Inflammatory macrophage treated with lipopolysaccharide for 4 hours (primary cell): ENCODE data around the gene RAMP1.
"Not testable (repeated sequence)": the region's sequence is repeated elsewhere in the genome, so short reads cannot be mapped to it uniquely, and the experiment has no call there.

Experiments
- DNase-seq: peaks from one replicate; pipeline ENCODE4 v3.0.0-alpha.2; 2020

The RAMP1 gene

DNA sequence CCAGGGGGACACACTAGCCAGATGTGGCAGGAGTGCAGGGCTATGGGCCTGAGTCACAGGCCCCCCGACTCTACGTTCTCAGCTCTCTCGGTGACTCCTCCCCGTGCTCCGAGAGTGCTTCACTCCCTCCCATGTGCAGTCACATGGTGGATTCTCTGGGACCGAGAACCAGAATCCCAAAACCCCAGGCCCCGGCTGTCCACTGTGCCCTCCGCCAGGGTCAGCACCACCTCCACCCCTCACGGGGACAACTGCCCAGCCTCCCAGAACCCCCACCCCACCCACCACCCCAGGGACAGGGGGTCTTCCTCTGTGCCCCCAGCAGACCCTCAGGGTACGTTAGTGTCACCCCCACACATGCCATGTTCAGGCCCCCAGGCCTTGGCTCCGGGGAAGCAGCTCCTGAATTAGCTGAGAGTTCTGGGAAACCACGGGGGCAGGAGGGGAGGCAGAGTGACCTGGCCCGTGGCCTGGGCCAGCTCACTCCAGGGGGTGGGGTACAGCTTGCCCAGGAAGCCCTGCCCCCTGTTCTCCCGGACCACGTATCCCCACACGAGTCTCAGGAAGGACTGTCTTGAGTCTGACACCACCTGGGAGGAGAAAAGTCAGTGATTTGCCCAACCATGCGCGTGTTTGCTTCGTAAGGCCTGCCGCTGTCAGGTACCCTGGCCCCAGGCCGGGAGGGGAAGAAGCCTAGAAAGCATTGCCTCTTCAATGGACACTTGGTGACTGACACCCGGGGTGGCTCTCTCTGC lies 4.4 kb downstream of the RAMP1 start:
- DNase-seq = no peak

DNA sequence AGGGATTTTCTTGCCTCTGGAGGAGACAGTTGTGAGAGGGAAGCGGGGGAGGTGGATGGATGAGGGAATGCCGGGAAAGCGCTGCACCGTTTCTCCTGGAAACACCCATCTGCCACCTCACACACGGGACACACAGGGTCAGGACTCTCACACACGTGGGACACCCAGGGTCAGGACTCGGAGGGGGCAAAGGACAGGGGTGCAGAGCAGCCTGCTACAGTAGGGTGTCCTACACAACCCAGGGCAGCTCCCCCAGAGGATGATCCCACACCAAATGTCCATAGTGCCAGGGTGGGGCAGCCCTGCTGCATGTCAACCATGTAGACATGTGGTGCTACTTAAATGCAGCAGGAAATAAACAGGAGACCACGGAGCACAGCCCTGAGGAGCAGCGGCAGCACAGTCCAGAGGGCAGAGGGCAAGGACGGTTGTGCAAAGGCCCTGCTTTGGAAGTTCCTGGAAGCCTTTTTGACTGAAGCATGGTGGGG lies 5.1 kb downstream of the RAMP1 start:
- no peak for DNase-seq

DNA sequence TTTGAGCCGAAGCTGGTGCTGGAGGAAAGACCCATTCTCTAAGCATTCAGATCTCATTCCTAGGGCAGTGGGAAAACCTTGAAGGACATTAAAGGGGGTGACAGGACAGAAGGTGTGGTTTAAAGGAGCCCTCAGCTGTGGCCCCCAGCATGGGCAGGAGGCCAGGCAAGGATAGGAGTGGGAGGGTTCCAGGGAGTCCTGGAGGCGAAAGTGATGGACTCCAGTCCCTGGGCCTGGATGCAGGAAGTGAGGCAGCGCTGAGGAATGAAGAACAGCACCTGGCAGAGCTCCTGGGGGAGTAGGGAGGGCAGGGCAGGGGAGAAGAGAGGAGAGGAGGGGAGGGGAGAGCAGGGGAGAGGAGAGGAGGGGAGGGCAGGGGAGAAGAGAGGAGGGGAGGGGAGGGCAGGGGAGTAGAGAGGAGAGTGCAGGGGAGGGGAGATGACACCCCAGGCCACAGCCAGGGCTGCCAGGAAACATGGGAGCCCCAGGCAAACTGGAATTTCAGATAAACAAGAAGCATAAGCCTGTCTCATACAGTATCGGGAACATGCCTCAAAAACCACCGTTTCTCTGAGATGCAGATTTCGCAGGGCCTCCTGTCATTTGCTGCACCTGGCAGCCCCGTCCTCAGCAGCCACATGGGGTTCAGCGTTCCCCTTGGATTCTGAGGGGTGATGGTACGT lies 5.7 kb downstream of the RAMP1 start:
- DNase-seq = no peak

DNA sequence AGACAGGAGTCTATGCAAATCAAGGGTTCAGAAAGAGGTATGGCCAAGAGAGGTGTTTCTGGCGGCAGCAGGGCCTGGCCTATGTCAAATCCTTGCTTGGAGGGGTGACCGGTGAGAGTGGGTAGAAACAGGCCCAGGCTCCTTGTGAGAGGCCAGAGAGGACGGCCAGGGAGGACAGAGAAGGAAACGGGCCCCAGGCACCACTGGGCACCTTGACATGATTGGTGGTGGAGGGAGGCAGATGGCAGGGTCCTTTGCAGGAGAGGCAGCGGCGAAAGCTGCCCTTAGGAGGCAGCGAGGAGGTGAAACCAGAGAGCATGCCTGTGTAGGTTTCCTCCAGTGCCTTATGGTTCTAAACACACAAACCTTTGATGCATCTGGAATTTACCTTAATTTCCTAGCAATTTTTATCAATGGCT lies 6.2 kb downstream of the RAMP1 start:
- no peak for DNase-seq

DNA sequence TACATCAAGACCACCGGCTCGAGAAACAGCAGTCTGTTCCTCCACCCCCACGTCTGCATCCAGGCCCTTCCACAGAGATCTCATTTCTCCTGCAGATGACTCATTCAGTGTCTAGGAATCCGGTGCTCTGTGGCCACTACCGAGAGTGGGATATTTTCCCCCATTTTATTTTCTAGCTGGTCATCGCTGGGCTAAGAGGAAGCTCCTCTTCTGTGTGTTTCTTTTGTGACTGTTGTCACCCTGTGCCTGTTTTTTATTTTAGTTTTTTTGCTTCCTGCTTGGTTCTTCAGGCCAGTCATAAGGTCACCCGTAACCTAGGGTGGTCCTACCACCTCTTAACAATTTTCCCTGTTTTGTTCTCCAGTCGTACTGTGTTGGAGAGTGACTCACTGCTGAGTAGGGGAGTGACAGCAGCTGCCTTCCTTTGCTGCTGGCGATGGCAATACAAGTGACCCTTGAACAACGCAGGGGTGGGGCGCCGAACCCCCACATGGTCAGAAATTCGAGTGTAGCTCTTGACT lies 6.7 kb downstream of the RAMP1 start:
- peak; percentile 38 for DNase-seq

DNA sequence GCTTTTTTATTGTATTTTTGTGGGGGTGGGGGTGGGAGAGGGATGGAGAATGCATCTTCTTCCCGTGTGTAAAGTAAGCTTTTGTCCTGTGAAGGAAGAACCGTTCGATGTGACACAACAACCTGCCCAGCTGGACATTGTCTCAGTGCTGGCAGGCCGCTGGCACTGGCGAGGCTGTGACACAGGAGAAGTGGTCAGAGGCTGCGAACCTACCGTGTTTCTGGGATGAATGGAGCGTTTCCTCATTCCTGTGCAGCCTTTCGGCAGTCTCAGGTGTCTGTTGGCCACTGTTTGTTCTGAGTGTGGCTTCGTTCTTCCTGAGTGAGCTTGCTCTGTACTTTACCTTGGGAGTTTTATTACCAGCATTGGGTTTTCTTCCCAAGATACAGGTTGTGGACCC lies 8.0 kb downstream of the RAMP1 start:
- no peak for DNase-seq

DNA sequence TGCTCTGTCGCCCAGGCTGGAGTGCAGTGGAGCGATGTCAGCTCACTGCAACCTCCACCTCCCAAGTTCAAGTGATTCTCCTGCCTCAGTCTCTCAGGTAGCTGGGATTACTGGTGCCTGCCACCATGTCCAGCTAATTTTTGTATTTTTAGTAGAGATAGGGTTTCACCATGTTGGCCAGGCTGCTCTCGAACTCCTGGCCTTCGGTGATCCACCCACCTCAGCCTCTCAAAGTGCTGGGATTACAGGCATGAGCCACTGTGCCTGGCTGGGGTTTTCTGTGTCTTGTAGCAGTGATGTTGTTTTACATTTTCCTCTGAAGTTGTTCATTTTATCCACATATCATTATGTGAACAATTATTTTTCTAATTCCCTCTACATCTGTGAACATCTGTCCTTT lies 8.7 kb downstream of the RAMP1 start:
- DNase-seq = not testable (repeated sequence)

DNA sequence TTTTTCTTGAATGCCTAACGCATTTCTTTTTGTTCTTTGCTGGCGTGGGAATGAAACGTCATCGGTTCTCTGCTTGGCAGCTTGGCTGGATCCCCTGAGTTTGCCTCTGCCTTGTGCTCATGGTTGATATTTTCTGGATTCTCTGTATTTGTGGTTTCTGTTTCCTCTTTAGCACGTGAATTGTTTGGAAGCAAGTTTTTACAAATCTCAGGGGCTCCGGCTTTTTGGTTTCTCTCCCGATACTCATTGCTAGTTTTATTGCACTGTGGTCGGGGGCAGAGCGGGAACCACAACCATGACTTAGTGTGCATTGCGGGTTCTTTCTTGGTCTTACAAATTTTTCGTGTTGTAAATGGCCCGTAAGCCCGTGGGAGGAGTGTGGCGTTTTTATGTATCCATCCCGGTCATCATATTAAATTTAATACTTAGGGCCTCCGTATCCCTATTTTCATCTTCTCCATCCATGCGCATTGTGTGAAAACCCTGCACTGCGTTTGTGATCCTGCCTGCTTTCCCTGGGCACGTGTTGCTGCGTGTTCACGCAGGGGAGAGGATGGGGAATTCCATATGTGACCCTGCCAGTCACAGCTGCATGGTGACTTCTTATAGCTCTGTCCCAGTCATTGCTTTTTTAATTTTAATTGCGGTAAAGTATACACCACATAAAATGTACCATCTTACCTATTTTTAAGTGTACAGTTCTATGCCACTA lies 9.4 kb downstream of the RAMP1 start:
- peak; percentile 47 for DNase-seq

DNA sequence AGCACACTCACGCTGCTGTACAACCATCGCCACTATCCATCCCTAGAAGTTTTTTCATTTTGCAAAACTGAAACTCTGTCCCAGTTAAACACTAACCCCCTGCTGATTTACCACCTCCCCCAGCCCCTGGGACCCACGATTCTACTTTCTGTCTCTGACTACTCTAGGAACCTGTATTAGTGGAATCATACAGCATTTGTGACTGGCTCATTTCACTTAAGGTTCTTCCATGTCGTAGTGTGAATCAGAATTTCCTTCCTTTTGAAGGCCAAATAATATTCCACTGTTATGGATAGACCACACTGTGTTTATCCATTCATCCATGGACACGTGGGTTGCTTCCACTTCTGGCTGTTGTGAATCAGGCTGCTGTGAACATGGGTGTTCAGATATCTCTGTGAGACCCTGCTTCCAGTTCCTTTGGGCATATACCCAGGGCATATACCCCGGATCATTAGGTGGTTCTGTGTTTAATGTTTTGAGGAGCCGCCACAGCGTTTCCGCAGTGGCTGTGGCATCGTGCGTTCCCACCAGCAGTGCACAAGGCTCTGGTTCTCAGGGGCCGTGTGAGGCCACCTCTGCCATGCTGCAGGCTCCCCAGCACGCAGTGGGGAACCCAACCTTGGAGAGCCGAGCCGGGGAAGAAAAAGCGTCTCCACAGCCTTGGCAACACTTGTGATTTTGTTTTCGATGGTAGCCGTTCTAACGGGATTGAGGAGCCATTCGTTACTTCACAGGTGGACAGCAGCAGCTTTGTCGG lies 10.1 kb downstream of the RAMP1 start:
- no peak for DNase-seq

DNA sequence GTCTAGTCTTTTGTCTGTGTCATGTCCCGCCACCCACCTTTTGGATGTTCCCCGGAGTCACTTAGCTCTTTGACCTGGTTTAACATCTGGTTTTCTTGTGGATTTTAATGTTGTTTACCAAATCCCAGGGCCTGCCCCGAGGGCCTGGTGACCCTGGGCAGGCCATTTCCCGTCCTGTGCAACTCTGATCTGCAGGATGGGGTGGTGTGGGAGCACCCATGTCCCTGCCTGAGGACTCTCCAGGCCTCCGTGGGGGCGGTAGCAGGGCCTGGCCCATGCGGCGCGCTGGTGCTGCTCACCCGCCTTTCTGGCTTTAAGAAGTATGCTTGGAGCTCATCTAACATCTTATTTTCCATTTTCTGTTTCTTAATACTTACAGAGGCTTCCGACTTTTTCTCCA lies 10.7 kb downstream of the RAMP1 start:
- DNase-seq = no peak

DNA sequence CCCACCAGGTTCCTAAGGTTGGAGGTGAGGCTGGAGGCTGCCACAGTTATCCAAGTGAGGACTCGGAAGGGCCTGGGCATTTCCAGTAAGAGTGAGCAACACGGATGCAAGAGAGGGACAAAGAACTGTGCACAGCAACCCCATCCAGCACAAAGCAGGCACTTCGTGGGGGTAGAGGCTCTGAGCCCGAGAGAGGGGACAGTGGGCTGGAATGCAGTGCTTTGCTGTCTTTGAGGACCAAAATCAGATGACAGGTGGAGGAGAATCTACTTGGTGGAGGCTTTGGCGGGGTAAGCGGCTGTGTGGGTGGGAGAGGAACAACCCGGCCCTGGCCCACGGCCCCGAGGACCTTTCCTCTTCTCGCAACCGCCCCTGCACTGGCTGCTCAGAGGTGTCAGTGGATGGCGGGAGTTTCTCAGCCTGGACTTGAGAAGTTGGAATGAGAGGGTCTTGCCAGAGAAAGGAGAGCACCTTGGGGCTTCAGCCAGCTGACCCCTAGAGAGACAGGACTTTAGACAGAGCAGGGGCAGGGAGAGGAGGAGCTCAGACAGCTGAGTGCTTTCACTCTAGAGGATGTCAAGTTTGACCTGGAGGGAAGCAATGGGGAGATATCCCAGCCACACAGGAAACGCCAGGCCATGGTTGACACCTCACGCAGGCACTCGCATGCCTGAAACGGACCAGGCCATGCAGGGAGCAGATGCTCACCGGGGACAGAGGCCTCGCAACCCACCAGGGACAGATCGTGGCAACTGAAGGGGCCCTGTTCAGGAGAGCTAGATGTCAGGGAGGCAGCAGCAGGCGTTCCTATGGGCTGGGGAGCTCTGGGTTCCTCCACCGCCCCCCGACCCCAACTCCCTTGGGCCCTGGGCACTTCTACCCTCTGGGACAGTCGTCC lies 11.6 kb downstream of the RAMP1 start:
- no peak for DNase-seq

DNA sequence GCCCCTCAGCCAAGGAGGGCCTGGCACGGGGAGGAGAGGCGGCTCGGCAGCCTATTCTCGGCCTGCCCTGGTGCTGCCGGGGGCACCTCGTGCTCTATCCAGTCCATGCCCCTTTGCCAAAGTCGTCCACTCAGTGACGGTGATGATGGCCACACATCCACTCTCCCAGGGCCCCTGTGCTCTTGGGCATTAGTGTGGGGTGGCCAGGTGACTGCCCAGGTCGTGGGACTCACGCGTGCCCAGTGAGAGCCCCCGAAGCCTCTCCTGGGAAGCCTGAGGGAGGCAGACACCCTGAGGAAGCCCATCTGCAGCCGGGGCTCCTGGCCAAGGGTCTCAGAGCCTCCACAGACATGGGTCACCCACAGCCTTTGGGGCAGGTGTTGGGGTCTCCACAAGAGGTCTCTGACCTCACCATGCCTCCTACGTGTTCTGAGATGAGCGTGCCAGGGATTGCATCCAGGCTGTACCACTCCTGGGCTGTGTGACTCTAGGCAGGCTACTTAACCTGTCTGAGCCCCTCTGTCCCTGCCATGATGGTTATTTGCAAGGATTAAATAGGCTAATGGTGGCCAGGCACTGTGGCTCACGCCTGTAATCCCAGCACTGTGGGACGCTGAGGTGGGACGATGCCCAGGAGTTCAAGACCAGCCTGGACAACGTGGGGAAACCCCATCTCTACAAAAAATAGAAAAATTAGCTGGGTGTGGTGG lies 12.9 kb downstream of the RAMP1 start:
- no peak for DNase-seq

DNA sequence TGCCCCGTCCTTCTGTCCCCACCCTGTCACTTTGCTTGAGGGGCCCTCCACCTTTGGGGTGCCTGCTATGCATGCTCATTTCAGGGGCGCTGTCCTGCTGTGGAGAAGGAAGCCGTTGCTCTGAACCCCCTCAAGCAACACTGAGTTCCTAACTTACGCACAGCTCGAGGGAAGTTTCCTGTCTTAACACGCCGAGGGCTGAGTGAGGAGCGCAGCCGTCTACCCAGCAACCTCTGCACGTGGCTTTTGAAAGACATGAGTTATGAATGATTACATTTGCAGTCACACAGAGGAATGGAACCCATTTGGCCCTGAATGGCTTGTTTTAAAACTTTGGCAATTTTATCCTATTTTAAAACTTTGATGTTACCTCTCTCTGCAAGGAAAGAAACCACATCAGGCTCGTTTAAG lies 14.0 kb downstream of the RAMP1 start:
- no peak for DNase-seq

DNA sequence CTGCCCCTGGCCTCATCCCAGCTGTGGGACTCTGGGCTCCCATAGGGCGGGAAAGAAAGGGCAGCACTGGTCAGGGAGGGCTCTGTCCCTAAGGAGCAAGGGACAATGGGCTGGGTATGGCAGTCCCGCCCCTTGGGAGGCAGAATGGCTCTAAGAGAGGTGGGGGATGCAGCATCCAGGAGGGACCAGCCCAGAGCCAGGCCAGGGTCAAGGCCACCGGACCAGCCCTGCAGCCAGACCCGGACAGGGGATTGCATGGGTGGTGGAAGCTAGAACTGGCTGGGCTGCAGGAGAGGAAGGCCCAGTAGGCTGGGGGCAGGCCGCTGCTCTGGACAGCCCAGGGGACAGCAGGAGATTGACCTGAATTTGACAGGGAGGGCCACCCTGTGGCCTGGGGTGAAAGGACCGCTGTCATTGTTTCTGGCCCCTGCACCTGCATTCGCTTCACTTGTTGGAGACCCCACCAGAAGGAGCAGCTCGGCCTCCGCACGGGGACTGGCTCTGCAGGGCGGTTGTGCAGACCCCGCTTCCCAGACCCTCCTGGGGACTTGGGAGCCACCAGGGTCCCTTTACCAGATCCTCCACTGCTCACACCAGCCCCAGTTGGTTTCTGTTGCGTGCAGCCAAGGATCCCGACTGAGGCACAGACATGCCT lies 14.6 kb downstream of the RAMP1 start:
- no peak for DNase-seq

DNA sequence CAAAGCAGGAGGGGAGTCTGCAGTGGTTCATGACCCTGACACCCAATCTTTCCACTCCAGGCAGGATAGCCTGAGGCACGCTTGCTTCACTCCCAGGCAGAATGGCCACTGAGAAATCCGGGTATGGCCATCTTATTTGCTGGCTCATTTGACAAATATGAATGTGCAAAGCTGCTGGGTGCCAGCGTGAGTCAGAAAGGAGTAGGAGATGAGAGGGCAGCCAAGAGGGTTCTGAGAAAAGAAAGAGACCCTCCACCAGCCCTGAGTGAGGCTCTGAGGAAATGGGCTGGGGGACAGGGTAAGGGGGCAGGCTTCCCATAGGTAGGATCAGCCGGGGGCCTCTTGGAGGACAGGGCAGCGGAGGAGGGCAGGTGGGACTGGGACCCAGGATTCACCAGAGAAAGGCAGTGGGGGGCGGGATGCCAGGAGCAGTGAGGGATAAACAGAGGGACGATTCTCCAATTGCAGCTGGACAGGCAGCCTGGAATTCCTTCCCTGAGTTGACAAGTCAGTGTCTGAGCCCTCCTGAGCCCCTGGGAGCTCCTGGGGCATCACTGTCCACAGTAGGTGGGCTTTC lies 15.2 kb downstream of the RAMP1 start:
- DNase-seq = no peak

DNA sequence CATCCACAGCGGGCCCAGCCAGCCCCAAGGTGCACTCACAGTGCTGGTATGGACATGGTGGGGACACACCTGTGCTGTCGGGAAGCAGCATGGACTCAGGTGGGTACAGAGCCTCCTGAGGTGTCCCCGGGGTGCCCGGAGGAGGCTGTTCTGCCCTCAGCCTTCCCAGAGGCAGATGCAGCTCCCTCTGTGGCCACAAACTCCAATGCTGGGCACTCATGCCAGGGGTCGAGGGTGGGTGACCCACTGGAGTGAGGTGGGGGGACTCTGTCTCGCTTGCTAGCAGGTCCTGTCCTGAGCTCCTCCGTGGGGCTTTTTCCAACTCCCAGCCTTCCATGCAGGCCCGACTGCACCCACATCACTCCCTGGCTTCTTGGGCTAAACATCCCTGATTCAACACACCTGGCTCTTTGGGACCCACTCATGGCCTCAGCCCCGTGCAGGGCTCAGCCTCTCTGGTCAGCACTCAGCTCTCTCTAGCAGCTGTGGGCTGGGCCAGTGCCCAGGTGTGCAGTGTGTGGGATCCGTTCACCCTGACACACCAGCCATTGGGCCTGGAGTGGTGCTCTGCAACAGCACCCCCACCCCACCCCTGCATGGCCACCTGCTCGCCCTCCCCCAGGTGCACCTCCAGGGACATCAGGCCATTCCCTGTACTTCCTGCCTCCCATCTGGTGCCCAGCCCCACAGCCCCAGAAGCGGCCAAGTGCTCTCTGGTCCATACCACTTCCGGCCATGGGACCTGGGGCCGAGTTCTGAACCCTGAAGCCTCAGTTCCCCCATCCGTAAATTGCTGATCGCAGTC lies 16.0 kb downstream of the RAMP1 start:
- DNase-seq = no peak

DNA sequence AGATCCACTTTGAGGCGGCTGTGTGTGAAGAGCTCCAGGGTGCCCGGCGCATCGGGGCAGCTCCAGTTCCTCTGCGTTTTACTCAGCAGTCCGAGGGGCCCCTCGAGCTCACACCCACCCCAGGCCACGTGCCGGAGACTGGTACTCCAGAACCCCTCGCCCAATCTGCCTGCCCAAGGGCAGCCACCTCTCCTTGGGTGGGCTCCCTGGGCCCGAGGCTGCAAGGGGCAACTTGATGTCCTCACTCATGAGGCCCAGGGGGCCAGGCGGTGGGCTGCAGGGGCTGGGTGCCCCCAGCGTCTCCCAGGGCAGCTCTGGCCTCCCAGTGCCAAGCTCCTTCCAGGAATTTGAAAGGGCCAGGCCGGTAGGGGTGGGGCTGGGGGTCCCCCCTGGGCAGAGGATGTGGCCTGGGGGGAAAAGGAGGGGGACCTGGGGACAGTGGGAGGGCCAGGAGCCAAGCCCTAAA lies 16.7 kb downstream of the RAMP1 start:
- DNase-seq = no peak

DNA sequence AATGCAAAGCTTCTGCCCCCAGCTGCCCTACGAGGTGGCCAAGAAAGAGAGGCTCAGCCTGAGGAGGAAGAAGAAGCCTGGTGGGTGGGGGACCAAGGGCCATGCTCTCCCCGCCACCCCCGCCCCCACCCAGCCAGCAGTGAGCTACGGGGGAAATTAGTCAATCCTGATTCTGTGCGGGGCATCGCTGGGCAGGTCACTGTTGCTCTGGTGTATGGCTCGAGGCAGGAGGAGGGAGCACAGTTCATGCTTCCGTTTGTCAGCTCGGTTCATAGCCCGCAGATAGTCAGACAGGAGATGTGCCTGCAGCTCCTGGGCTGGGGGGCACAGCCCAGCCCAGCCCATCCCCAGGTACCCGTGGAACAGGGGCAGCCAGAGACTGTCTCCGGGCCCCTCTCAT lies 17.1 kb downstream of the RAMP1 start:
- no peak for DNase-seq

DNA sequence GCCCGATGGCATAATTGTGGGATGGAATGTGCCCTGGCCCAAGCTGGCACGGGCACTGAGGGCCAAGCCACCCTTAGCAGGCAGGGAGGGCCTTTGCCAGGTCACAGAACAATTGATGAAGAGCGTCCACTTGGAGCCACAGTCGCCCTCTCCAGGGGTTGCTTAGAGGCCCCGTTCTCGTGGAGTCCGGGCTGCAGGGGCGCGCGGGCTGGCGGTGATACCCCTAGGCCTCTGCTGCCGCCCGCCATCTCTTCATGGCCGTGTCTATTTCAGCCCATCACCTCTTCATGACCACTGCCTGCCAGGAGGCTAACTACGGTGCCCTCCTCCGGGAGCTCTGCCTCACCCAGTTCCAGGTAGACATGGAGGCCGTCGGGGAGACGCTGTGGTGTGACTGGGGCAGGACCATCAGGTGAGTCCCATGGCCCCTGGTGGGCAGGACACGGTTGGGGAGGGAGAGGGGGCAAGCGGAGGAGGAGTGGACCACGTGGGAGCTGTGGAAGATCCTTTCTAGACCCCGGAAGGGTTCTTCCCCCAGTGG lies 17.6 kb downstream of the RAMP1 start:
- DNase-seq = no peak
